Mucosa of rectum (tissue), 2 donors: Measurements from ENCODE around the gene PLSCR3.

Source experiments
- H3K27ac ChIP-seq, 2 donors: one replicate each; pipeline ENCODE4 v1.7.0; 2013; ENCODE audit warnings: inconsistent platforms in 2 of 2, low read depth in 2 of 2, low read length in 2 of 2
- H3K27me3 ChIP-seq, 2 donors: one replicate each; pipeline ENCODE4 v1.7.0; 2013; ENCODE audit warnings: low read length in 2 of 2; ENCODE audit not compliant: control insufficient read depth in 2 of 2, insufficient read depth in 2 of 2
- H3K36me3 ChIP-seq, 2 donors: one replicate each; pipeline ENCODE4 v1.7.0; 2013; ENCODE audit warnings: low read length in 2 of 2; ENCODE audit not compliant: control insufficient read depth in 2 of 2, insufficient read depth in 2 of 2
- H3K4me1 ChIP-seq, 2 donors: one replicate each; pipeline ENCODE4 v1.7.0; 2013; ENCODE audit warnings: low read length in 2 of 2, mild to moderate bottlenecking in 1 of 2; ENCODE audit not compliant: control insufficient read depth in 2 of 2, insufficient read depth in 2 of 2
- H3K4me3 ChIP-seq, 2 donors: one replicate each; pipeline ENCODE4 v1.7.0; 2013; ENCODE audit warnings: low read length in 2 of 2
- H3K9ac ChIP-seq, 2 donors: one replicate each; pipeline ENCODE4 v1.7.0; 2013; ENCODE audit warnings: low read length in 2 of 2, low read depth in 1 of 2, mild to moderate bottlenecking in 1 of 2
- H3K9me3 ChIP-seq, 2 donors: one replicate each; pipeline ENCODE4 v1.7.0; 2013; ENCODE audit warnings: low read length in 2 of 2; ENCODE audit not compliant: control insufficient read depth in 2 of 2
- donor health status: healthy.
- donor health status: Normal muscosa, but diverticular disease.

The PLSCR3 gene

GRCh38 chr17:7437950-7438614, 43.8 kb upstream of the PLSCR3 start:
- Histone ChIP-seq H3K4me1 (peaks cover 24 to 43% of the 10 kb centered on the region in 2 donors), H3K4me3 (peak overlapping the region; percentile 0 to 44), H3K27ac (no peak overlapping the region), H3K9me3 (no peaks in the 10 kb centered on the region), H3K36me3 (no peaks in the 10 kb centered on the region), H3K9ac (peak overlapping the region in 1 of 2 donors; percentile 36), H3K27me3 (peaks cover 20% of the 10 kb centered on the region in 2 donors)

- H3K4me1 ChIP-seq = peaks cover 24 to 43% of the 10 kb centered on the region in 2 donors
- H3K27ac ChIP-seq = no peak overlapping the region
- H3K9ac ChIP-seq = peak overlapping the region in 1 of 2 donors; percentile 87
Observed at GRCh38 chr17:7437369-7437863, 43.1 kb upstream of the PLSCR3 start.

GRCh38 chr17:7436556-7437368, 42.4 kb upstream of the PLSCR3 start:
- Histone ChIP-seq H3K9ac (peak overlapping the region; percentile 87), H3K4me3 (peak overlapping the region; percentile 83 to 92), H3K36me3 (no peaks in the 10 kb centered on the region), H3K27me3 (peaks cover 19 to 20% of the 10 kb centered on the region in 2 donors), H3K27ac (peak overlapping the region; percentile 90), H3K9me3 (no peaks in the 10 kb centered on the region), H3K4me1 (peaks cover 24 to 43% of the 10 kb centered on the region in 2 donors)

More at GRCh38 chr17:7437369-7437863, 43.1 kb upstream of the PLSCR3 start:
- Histone ChIP-seq H3K36me3 (no peaks in the 10 kb centered on the region), H3K9me3 (no peaks in the 10 kb centered on the region), H3K4me3 (peak overlapping the region; percentile 44 to 92), H3K27me3 (peaks cover 20% of the 10 kb centered on the region in 2 donors)

- Histone ChIP-seq H3K36me3 (no peaks in the 10 kb centered on the region), H3K4me3 (peak overlapping the region; percentile 83 to 92), H3K9me3 (no peaks in the 10 kb centered on the region), H3K27ac (peak overlapping the region; percentile 90), H3K4me1 (peaks cover 24 to 43% of the 10 kb centered on the region in 2 donors), H3K9ac (peak overlapping the region; percentile 87), H3K27me3 (peaks cover 11 to 19% of the 10 kb centered on the region in 2 donors)
Observed at GRCh38 chr17:7435676-7436555, 41.6 kb upstream of the PLSCR3 start.

GRCh38 chr17:7432296-7432695, 38.0 kb upstream of the PLSCR3 start:
- Histone ChIP-seq H3K4me3 (no peak overlapping the region), H3K36me3 (no peaks in the 10 kb centered on the region), H3K9me3 (no peaks in the 10 kb centered on the region)

GRCh38 chr17:7431231-7431630, 36.9 kb upstream of the PLSCR3 start:
- H3K4me3 ChIP-seq = no peak overlapping the region
- no peaks in the 10 kb centered on the region for H3K9me3 ChIP-seq
- H3K27me3 ChIP-seq = no peaks in the 10 kb centered on the region
- H3K9ac ChIP-seq = no peak overlapping the region
- H3K27ac ChIP-seq = no peak overlapping the region
- H3K4me1 ChIP-seq = peaks cover 5 to 6% of the 10 kb centered on the region in 2 donors
- no peaks in the 10 kb centered on the region for H3K36me3 ChIP-seq

More at GRCh38 chr17:7432296-7432695, 38.0 kb upstream of the PLSCR3 start:
- peaks cover 12 to 16% of the 10 kb centered on the region in 2 donors for H3K4me1 ChIP-seq
- no peak overlapping the region for H3K27ac ChIP-seq
- H3K9ac ChIP-seq = no peak overlapping the region
- no peaks in the 10 kb centered on the region for H3K27me3 ChIP-seq

- H3K36me3 ChIP-seq = no peaks in the 10 kb centered on the region
- H3K9ac ChIP-seq = no peak overlapping the region
- H3K27ac ChIP-seq = no peak overlapping the region
- H3K27me3 ChIP-seq = no peaks in the 10 kb centered on the region
- no peaks in the 10 kb centered on the region for H3K9me3 ChIP-seq
- no peaks in the 10 kb centered on the region for H3K4me1 ChIP-seq
- H3K4me3 ChIP-seq = no peak overlapping the region
Observed at GRCh38 chr17:7429722-7430121, 35.4 kb upstream of the PLSCR3 start.

- Histone ChIP-seq H3K9ac (no peak within 1 kb of the TSS), H3K4me3 (no peak within 1 kb of the TSS), H3K9me3 (no peaks in the 10 kb centered on the region), H3K27me3 (no peaks in the 10 kb centered on the region), H3K36me3 (no peaks in the 10 kb centered on the region), H3K4me1 (no peaks in the 10 kb centered on the region), H3K27ac (no peak within 1 kb of the TSS)
Observed at GRCh38 chr17:7428557-7428956, 34.2 kb upstream of the PLSCR3 start, which contains the start of gene SPEM3. SPEM3 (plus strand) TSS chr17:7428857; CDS start chr17:7428903, 46 bp downstream.

GRCh38 chr17:7427549-7427948, 33.2 kb upstream of the PLSCR3 start:
- Histone ChIP-seq H3K27ac (no peak overlapping the region), H3K27me3 (no peaks in the 10 kb centered on the region), H3K4me1 (no peaks in the 10 kb centered on the region), H3K36me3 (no peaks in the 10 kb centered on the region), H3K9ac (no peak overlapping the region), H3K4me3 (no peak overlapping the region), H3K9me3 (no peaks in the 10 kb centered on the region)
